HG03097 (cell line): ENCODE measurements around the gene PPM1A.
A peak's percentile ranks its signal among the peaks of the same experiment; 100 is the strongest.
"Not testable (repeated sequence)": the region's sequence is repeated elsewhere in the genome, so short reads cannot be mapped to it uniquely, and the experiment has no call there.

Experiments used
- ATAC-seq: cut with Tn5 transposase; IDR thresholded peaks from one replicate; pipeline ENCODE4 v1.9.1; 2021; ENCODE audit not compliant: unreplicated experiment, low FRiP score

Gene PPM1A

GRCh38 chr14:60315196-60315990 is 66.4 kb downstream of the PPM1A start:
- ATAC-seq: no peak

- ATAC-seq: no peak
Observed at GRCh38 chr14:60317609-60318008, 68.6 kb downstream of the PPM1A start.

- ATAC-seq: not testable (repeated sequence)
Observed at GRCh38 chr14:60320860-60321259, 71.8 kb downstream of the PPM1A start.

- no peak for ATAC-seq
Observed at GRCh38 chr14:60323199-60323896, 74.3 kb downstream of the PPM1A start.

GRCh38 chr14:60324837-60325236 is 75.8 kb downstream of the PPM1A start:
- no peak for ATAC-seq

GRCh38 chr14:60326274-60326673 is 77.3 kb downstream of the PPM1A start:
- no peak for ATAC-seq

- peak; percentile 49 for ATAC-seq
Observed at GRCh38 chr14:60327447-60328331, 78.7 kb downstream of the PPM1A start.

- no peak for ATAC-seq
Observed at GRCh38 chr14:60328583-60328982, 79.6 kb downstream of the PPM1A start.

GRCh38 chr14:60329274-60329673 is 80.3 kb downstream of the PPM1A start:
- no peak for ATAC-seq

GRCh38 chr14:60331201-60332045 is 82.4 kb downstream of the PPM1A start:
- peak; percentile 68 for ATAC-seq

- ATAC-seq: no peak
Observed at GRCh38 chr14:60332046-60332399, 83.0 kb downstream of the PPM1A start.

GRCh38 chr14:60332869-60333268 is 83.8 kb downstream of the PPM1A start:
- ATAC-seq: no peak

- no peak for ATAC-seq
Observed at GRCh38 chr14:60339571-60339970, 90.5 kb downstream of the PPM1A start.

GRCh38 chr14:60343571-60344071 is 94.6 kb downstream of the PPM1A start:
- no peak for ATAC-seq

- no peak for ATAC-seq
Observed at GRCh38 chr14:60344751-60345150, 95.7 kb downstream of the PPM1A start.

- ATAC-seq: no peak
Observed at GRCh38 chr14:60346706-60347105, 97.7 kb downstream of the PPM1A start.

- no peak for ATAC-seq
Observed at GRCh38 chr14:60348211-60348610, 99.2 kb downstream of the PPM1A start.
